IPS DF 4.7 (cell line): Measurements from ENCODE around the gene PKDCC.
"Not testable (repeated sequence)": the region's sequence is repeated elsewhere in the genome, so short reads cannot be mapped to it uniquely, and the experiment has no call there.

Experiments used
- DNase-seq: peaks from one replicate; pipeline ENCODE4 v3.0.0-alpha.2; 2013; ENCODE audit warnings: low spot score; ENCODE audit errors: extremely low read depth

Gene PKDCC

GRCh38 chr2:42030829-42031228 is 17.0 kb upstream of the PKDCC start:
- DNase-seq = no peak

GRCh38 chr2:42031281-42032223 is 16.3 kb upstream of the PKDCC start:
- no peak for DNase-seq

GRCh38 chr2:42032224-42032620 is 15.6 kb upstream of the PKDCC start:
- DNase-seq = no peak

- DNase-seq = no peak
Measured at GRCh38 chr2:42032745-42033144, 15.1 kb upstream of the PKDCC start.

- DNase-seq = not testable (repeated sequence)
Measured at GRCh38 chr2:42034096-42034495, 13.7 kb upstream of the PKDCC start.

GRCh38 chr2:42035241-42035640 is 12.6 kb upstream of the PKDCC start:
- no peak for DNase-seq

- DNase-seq = no peak
Measured at GRCh38 chr2:42036413-42036812, 11.4 kb upstream of the PKDCC start.

- no peak for DNase-seq
Measured at GRCh38 chr2:42036940-42037339, 10.9 kb upstream of the PKDCC start.

GRCh38 chr2:42040643-42041278 is 7.1 kb upstream of the PKDCC start:
- DNase-seq = no peak

GRCh38 chr2:42041377-42042127 is 6.3 kb upstream of the PKDCC start:
- no peak for DNase-seq

GRCh38 chr2:42042631-42043355 is 5.0 kb upstream of the PKDCC start:
- no peak for DNase-seq

GRCh38 chr2:42043789-42044394 is 3.9 kb upstream of the PKDCC start:
- no peak for DNase-seq

GRCh38 chr2:42044939-42045338 is 2.9 kb upstream of the PKDCC start:
- DNase-seq = no peak

- DNase-seq = no peak
Measured at GRCh38 chr2:42045352-42045751, 2.5 kb upstream of the PKDCC start.

- DNase-seq = no peak
Measured at GRCh38 chr2:42045848-42046748, 1.7 kb upstream of the PKDCC start.

- no peak for DNase-seq
Measured at GRCh38 chr2:42046819-42047487, 868 bp upstream of the PKDCC start.

GRCh38 chr2:42048299-42049220 is 739 bp downstream of the PKDCC start:
- no peak for DNase-seq
